Tibial nerve (tissue), 4 donors: ENCODE results near the gene TANC1. TPM values are rescaled to one million over a fixed set of nuclear protein-coding genes. Genes with fewer than 3 reads are reported as not detected.
A peak's percentile ranks its signal among the peaks of the same experiment; 100 is the strongest.

Experiments used
- DNase-seq, 2 donors: peaks; one replicate each; pipeline ENCODE4 v3.0.0-alpha.2; 2019; ENCODE audit warnings: low spot score in 2 of 2
- H3K27ac ChIP-seq, 4 donors: fragments of 200-600 bp; sonication (generic) in 3 of 4; one replicate each; pipeline ENCODE4 v1.5.1; 2017 to 2019; ENCODE audit warnings: mild to moderate bottlenecking in 1 of 4
- H3K27me3 ChIP-seq, 2 donors: fragments of 200-600 bp; sonication (generic) in 1 of 2; one replicate each; pipeline versions ENCODE4 v1.5.1 to v1.6.0; 2017 to 2019
- H3K36me3 ChIP-seq, 3 donors: fragments of 200-600 bp; sonication (generic); one replicate each; pipeline ENCODE4 v1.5.1; 2018 to 2019
- H3K4me1 ChIP-seq, 4 donors: fragments of 200-600 bp; sonication (generic) in 3 of 4; one replicate each; pipeline ENCODE4 v1.5.1; 2017 to 2019
- H3K4me3 ChIP-seq, 4 donors: fragments of 200-600 bp; sonication (generic) in 3 of 4; one replicate each; pipeline ENCODE4 v1.5.1; 2017 to 2019; ENCODE audit warnings: mild to moderate bottlenecking in 1 of 4, moderate library complexity in 1 of 4
- H3K9me3 ChIP-seq, 4 donors: fragments of 200-600 bp; sonication (generic) in 3 of 4; one replicate each; pipeline ENCODE4 v1.5.1; 2017 to 2019
- EP300 ChIP-seq, 2 donors: sonication (generic); formaldehyde crosslinking; IDR thresholded peaks; one replicate each; pipeline ENCODE4 v1.6.1; 2017; ENCODE audit warnings: antibody characterized with exemption in 2 of 2, mild to moderate bottlenecking in 1 of 2
- POLR2A ChIP-seq, 2 donors: fragments of 450-650 bp; IDR thresholded peaks; one replicate each; pipeline ENCODE4 v1.6.1; 2017; ENCODE audit warnings: antibody characterized with exemption in 2 of 2, mild to moderate bottlenecking in 2 of 2, moderate library complexity in 2 of 2
- WGBS, 2 donors: methylation state at CpG; one replicate each; pipeline ENCODE4 v1.1.5; 2018; 5-methylcytosine and 5-hydroxymethylcytosine counted together
- total RNA-seq, 4 donors: library from RNA; depleted of rRNA; stranded (reverse); fragments of >200 nt; gene quantifications; one replicate each; pipeline ENCODE4 v1.1.0, GENCODE V29; 2016
- TF ChIP-seq, protein P1 (sequence below), 5 experiments: fragments of 200-600 bp in 3 of 5; fragments of 450-650 bp in 2 of 5; sonication (generic) in 3 of 5; IDR thresholded peaks; one replicate each; pipeline ENCODE4 v1.5.1; 2016 to 2019; ENCODE audit warnings: antibody characterized with exemption in 5 of 5, mild to moderate bottlenecking in 3 of 5, moderate library complexity in 2 of 5

TANC1 gene
- total RNA-seq, 4 donors from 2014 or later = 43.5 to 66.3 (median 57.6) TPM

DNA sequence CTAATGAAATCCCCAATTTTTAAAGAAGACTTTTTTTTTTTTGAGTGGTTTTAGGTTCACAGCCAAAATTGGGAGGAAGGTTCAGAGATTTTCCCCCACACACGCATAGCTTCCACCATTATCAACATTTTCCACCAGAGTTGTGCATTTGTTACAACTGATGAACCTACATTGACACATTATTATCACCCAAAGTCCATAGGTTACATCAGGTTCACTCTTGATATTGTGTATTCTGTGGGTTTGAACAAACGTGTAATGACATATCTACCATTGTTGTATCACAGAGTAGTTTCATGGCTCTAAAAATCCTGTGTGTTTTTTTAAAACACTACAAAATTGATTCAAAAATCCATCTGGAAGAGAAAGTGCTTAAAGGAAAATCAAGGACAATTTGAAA is 101.8 kb downstream of the TANC1 start:
- Histone ChIP-seq H3K9me3 (no peaks in the 10 kb centered on the region), H3K4me3 (no peak overlapping the region), H3K36me3 (peaks cover 0 to 8% (median 0%) of the 10 kb centered on the region in 3 donors), H3K27me3 (no peaks in the 10 kb centered on the region), H3K27ac (no peak overlapping the region), H3K4me1 (peaks cover 0 to 58% (median 7%) of the 10 kb centered on the region in 4 donors)
- 44 to 45% methylated on average over 2 of the region's 2 CpGs for WGBS, 2 donors
- TF ChIP-seq EP300 (IDR thresholded peaks at IDR 0.05) = no peak
- TF ChIP-seq POLR2A (IDR thresholded peaks at IDR 0.05) = no peak
- TF ChIP-seq, protein P1, sequence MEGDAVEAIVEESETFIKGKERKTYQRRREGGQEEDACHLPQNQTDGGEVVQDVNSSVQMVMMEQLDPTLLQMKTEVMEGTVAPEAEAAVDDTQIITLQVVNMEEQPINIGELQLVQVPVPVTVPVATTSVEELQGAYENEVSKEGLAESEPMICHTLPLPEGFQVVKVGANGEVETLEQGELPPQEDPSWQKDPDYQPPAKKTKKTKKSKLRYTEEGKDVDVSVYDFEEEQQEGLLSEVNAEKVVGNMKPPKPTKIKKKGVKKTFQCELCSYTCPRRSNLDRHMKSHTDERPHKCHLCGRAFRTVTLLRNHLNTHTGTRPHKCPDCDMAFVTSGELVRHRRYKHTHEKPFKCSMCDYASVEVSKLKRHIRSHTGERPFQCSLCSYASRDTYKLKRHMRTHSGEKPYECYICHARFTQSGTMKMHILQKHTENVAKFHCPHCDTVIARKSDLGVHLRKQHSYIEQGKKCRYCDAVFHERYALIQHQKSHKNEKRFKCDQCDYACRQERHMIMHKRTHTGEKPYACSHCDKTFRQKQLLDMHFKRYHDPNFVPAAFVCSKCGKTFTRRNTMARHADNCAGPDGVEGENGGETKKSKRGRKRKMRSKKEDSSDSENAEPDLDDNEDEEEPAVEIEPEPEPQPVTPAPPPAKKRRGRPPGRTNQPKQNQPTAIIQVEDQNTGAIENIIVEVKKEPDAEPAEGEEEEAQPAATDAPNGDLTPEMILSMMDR (IDR thresholded peaks at IDR 0.05) = no peak
- no peak for DNase-seq

DNA sequence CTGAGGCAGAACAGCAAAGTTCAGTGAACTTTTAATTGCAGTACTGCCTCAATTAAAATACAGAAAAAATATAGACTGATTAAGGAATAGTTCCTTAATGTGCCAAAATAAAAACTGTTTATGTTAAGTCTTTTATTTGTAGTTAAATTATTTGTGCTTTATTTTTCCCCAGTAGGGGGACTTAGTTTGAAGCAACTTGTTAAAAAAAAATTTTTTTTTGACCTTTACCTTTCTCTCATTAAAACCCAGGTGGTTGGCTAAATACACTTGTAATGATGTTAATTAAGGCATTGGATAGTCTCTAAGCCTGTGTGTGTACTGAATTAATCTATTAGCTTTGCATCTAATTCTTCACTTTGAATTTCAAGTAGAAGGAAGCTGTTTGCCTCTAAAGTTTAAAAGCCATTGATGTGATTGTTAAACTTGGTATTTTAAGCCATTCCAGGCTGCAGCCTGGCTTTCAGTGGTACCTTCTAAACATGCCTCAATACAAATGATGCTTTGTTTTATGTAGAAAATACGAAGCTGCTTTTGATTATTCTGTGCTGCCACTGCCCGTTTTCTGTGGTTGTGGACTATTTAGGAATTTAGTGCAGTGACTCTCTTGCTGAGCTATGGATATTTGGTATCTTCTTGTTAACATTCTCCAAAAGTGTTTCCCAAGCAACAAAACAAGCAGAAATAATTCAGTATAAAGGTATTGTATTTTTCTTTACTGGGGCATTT is 102.9 kb downstream of the TANC1 start:
- 30 to 39% methylated on average over 2 of the region's 2 CpGs for WGBS, 2 donors

DNA sequence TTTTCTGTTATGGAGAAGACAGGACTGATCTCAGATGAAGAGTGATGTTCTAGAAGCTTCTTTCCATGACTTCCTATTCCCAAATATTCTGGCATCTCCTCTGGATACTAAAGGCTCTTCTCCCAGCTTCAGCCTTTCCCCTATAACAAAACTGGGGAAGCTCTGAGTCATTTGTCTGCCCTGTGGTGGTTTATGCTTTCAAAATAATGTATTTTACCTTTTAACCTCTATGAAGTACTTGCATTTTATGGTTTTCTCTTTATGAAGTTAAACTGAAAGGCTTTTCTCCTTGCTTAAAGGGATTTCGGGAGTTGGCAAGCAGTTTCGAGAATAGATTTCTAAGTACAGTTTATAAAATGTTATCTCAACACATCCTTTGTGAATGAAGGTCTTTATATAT is 104.4 kb downstream of the TANC1 start:
- no peaks in the 10 kb centered on the region for H3K27me3 ChIP-seq
- H3K36me3 ChIP-seq = no peaks in the 10 kb centered on the region
- no peaks in the 10 kb centered on the region for H3K9me3 ChIP-seq
- H3K4me3 ChIP-seq = no peak overlapping the region
- TF ChIP-seq, protein P1 (IDR thresholded peaks at IDR 0.05) = no peak
- TF ChIP-seq EP300 (IDR thresholded peaks at IDR 0.05) = no peak
- no peak for TF ChIP-seq POLR2A (IDR thresholded peaks at IDR 0.05)
- DNase-seq = no peak
- H3K4me1 ChIP-seq = peaks cover 0 to 61% (median 15%) of the 10 kb centered on the region in 4 donors
- peak overlapping the region in 2 of 4 donors; percentile 38 to 62 for H3K27ac ChIP-seq
- WGBS, 2 donors = 33 to 39% methylated on average over 2 of the region's 2 CpGs

More for the DNA sequence above, 102.9 kb downstream of the TANC1 start:
- peaks cover 0 to 1% (median 0%) of the 10 kb centered on the region in 3 donors for H3K36me3 ChIP-seq
- H3K4me1 ChIP-seq = peaks cover 0 to 60% (median 11%) of the 10 kb centered on the region in 4 donors
- no peak for DNase-seq
- H3K27ac ChIP-seq = peak overlapping the region in 2 of 4 donors; percentile 23 to 44
- H3K4me3 ChIP-seq = no peak overlapping the region
- no peaks in the 10 kb centered on the region for H3K9me3 ChIP-seq
- TF ChIP-seq POLR2A (IDR thresholded peaks at IDR 0.05) = no peak
- TF ChIP-seq EP300 (IDR thresholded peaks at IDR 0.05) = no peak
- TF ChIP-seq, protein P1 (IDR thresholded peaks at IDR 0.05) = peak in 1 of 5 experiments; percentile 12
- H3K27me3 ChIP-seq = no peaks in the 10 kb centered on the region

DNA sequence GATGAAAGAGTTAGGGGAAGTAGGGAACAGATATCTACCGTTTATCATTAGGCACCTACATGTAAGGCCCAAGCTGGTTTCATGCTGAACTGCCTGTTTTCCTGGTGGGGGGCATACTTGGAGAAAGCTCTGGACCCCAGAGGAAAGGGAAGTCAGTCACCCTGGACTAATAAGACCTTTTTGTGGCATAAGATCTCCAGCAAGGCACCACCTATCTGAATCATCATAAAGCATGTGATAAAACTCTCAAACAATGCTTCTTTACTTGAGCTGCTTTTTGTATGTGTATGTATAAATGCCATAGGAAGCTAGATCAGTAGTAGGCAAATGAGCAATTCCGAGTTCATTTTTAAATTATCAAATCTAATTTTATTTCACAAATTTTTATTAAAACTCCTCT is 104.8 kb downstream of the TANC1 start:
- no peaks in the 10 kb centered on the region for H3K9me3 ChIP-seq
- WGBS, 2 donors = 44 to 49% methylated on average over 2 of the region's 2 CpGs
- H3K36me3 ChIP-seq = no peaks in the 10 kb centered on the region
- DNase-seq = no peak
- TF ChIP-seq POLR2A (IDR thresholded peaks at IDR 0.05) (no peak), EP300 (IDR thresholded peaks at IDR 0.05) (no peak)
- TF ChIP-seq, protein P1 (IDR thresholded peaks at IDR 0.05) = no peak
- H3K4me3 ChIP-seq = no peak overlapping the region
- no peaks in the 10 kb centered on the region for H3K27me3 ChIP-seq
- peaks cover 0 to 61% (median 15%) of the 10 kb centered on the region in 4 donors for H3K4me1 ChIP-seq
- H3K27ac ChIP-seq = peak overlapping the region in 2 of 4 donors; percentile 38 to 62

DNA sequence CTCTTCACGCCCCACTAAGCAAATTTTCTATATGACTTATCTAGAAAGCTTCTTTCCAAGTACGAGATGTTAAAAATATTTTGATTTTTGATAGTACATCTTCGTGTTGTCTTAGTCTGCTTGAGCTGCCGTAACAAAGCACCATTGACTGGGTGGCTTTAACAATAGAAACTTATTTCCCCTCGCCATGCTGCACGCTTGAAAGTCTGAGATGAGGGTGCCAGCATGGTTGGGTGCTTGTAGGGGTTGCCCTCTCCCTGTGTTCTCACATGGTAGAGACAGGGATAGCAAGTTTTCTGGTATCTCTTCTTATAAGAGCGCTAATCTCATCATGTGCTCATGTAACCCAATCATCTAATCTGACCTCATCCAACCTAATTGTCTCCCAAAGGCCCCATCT is 106.2 kb downstream of the TANC1 start:
- H3K27me3 ChIP-seq = no peaks in the 10 kb centered on the region
- DNase-seq = no peak
- no peak overlapping the region for H3K4me3 ChIP-seq
- 67 to 76% methylated on average over 7 of the region's 7 CpGs for WGBS, 2 donors
- peaks cover 0 to 53% (median 15%) of the 10 kb centered on the region in 4 donors for H3K4me1 ChIP-seq
- H3K36me3 ChIP-seq = no peaks in the 10 kb centered on the region
- H3K9me3 ChIP-seq = no peaks in the 10 kb centered on the region
- no peak overlapping the region for H3K27ac ChIP-seq
- TF ChIP-seq, protein P1 (IDR thresholded peaks at IDR 0.05) = no peak
- TF ChIP-seq EP300 (IDR thresholded peaks at IDR 0.05) (no peak), POLR2A (IDR thresholded peaks at IDR 0.05) (no peak)
